Endothelial cell of umbilical vein (primary cell): ENCODE measurements around the gene MRGPRD. TPM values are rescaled to one million over a fixed set of nuclear protein-coding genes. Genes with fewer than 3 reads are reported as not detected.

Source experiments
- BruUV-seq: library from RNA; stranded (reverse); fragments of 400-500 nt; replicated peaks from 2 replicates; lab custom pipeline; 2021; lab: Mats Ljungman, UMichigan
- CTCF ChIA-PET: fragments of 300-600, 350-600 bp; sonication (Branson Sonifier 250); formaldehyde crosslinking; loops from one replicate; lab custom pipeline; 2021; ENCODE audit warnings: antibody characterized with exemption, inconsistent platforms; lab: Charles Lee
- POLR2A ChIA-PET: fragments of 300-600, 350-600 bp; sonication (Branson Sonifier 250); formaldehyde crosslinking; loops from one replicate; lab custom pipeline; 2021; ENCODE audit warnings: antibody characterized with exemption, inconsistent platforms; lab: Charles Lee
- DNase-seq: peaks from one replicate; pipeline ENCODE4 v3.0.0-alpha.2; 2011; ENCODE audit warnings: low read depth, low spot score
- FAIRE-seq: peaks from 2 replicates; lab custom pipeline; 2011; peaks lifted over from hg19 to GRCh38; lab: Jason Lieb, UNC
- H2AFZ ChIP-seq: 2 replicates; pipeline ENCODE4 v1.6.0; 2012; ENCODE audit warnings: low read depth, low read length, control low read depth, inconsistent platforms
- H3K27ac ChIP-seq: 2 replicates; pipeline ENCODE4 v1.5.1; 2011; ENCODE audit warnings: low read depth, mild to moderate bottlenecking, control low read depth, low read length, moderate library complexity; ENCODE audit not compliant: insufficient read depth
- H3K27me3 ChIP-seq, 2 experiments: 2 replicates each; pipeline versions ENCODE4 v1.6.0 to v1.6.1; 2011; ENCODE audit warnings: low read length in 2 of 2, mixed read lengths in 1 of 2; ENCODE audit not compliant: control insufficient read depth in 2 of 2, insufficient read depth in 2 of 2
- H3K36me3 ChIP-seq, 2 experiments: 2 replicates in 1 of 2; 3 replicates in 1 of 2; pipeline ENCODE4 v1.5.1; 2011; ENCODE audit warnings: low read length in 2 of 2, mild to moderate bottlenecking in 1 of 2, moderate library complexity in 1 of 2; ENCODE audit not compliant: control insufficient read depth in 2 of 2, insufficient read depth in 2 of 2; ENCODE audit errors: extremely low read depth in 1 of 2
- H3K4me1 ChIP-seq: 3 replicates; pipeline ENCODE4 v1.5.1; 2011; ENCODE audit warnings: mild to moderate bottlenecking, low read length; ENCODE audit not compliant: control insufficient read depth, insufficient read depth; ENCODE audit errors: extremely low read depth
- H3K4me2 ChIP-seq: 2 replicates; pipeline ENCODE4 v1.6.1; 2011; ENCODE audit warnings: low read length, control low read depth, mixed read lengths; ENCODE audit not compliant: insufficient read depth
- H3K4me3 ChIP-seq, 3 experiments: fragments of 200-600 bp in 1 of 3; sonication (generic), shearing (Covaris generic) in 1 of 3; replicated peaks in 1 of 3; 2 replicates each; pipeline ENCODE4 v1.5.1; 2011 to 2016; ENCODE audit warnings: control low read depth in 3 of 3, low read length in 3 of 3, mild to moderate bottlenecking in 2 of 3, inconsistent platforms in 1 of 3, low read depth in 1 of 3, moderate library complexity in 1 of 3; ENCODE audit not compliant: insufficient read depth in 1 of 3
- H3K79me2 ChIP-seq: 2 replicates; pipeline ENCODE4 v1.6.0; 2012; ENCODE audit warnings: low read length, inconsistent platforms; ENCODE audit not compliant: control insufficient read depth, insufficient read depth
- H3K9ac ChIP-seq: replicated peaks from 2 replicates; pipeline ENCODE3; 2011; ENCODE audit warnings: low read length, control low read depth; ENCODE audit not compliant: insufficient read depth; ENCODE audit errors: extremely low read depth
- H3K9me1 ChIP-seq: replicated peaks from 3 replicates; pipeline ENCODE4 v1.6.0; 2011; ENCODE audit warnings: mild to moderate bottlenecking, low read length; ENCODE audit not compliant: control insufficient read depth, insufficient read depth; ENCODE audit errors: extremely low read depth
- H3K9me3 ChIP-seq: replicated peaks from 2 replicates; pipeline ENCODE4 v1.5.1; 2012; ENCODE audit warnings: low read length, inconsistent platforms; ENCODE audit not compliant: control insufficient read depth, insufficient read depth
- H4K20me1 ChIP-seq: replicated peaks from 2 replicates; pipeline ENCODE3; 2011; ENCODE audit warnings: mild to moderate bottlenecking, low read length; ENCODE audit not compliant: control insufficient read depth, insufficient read depth; ENCODE audit errors: extremely low read depth
- CTCF ChIP-seq, 2 donors: IDR thresholded peaks; 1 replicate in 1 of 2; 2 replicates in 1 of 2; pipeline ENCODE4 v1.5.1; 2011; ENCODE audit warnings: low read length in 2 of 2, mild to moderate bottlenecking in 2 of 2, moderate library complexity in 2 of 2, control low read depth in 1 of 2, inconsistent platforms in 1 of 2, low read depth in 1 of 2; ENCODE audit not compliant: insufficient read depth in 1 of 2; ENCODE audit errors: extremely low read depth in 1 of 2
- EZH2 ChIP-seq: IDR thresholded peaks from 2 replicates; pipeline ENCODE4 v1.6.1; 2012; ENCODE audit warnings: borderline replicate concordance, low read depth, mild to moderate bottlenecking, moderate library complexity, low read length, inconsistent platforms; ENCODE audit not compliant: severe bottlenecking
- FOS ChIP-seq: IDR thresholded peaks from 2 replicates; pipeline ENCODE4 v1.6.1; 2011; ENCODE audit warnings: mild to moderate bottlenecking, low read length, moderate library complexity, borderline replicate concordance; ENCODE audit not compliant: insufficient read depth
- GATA2 ChIP-seq: IDR thresholded peaks from 2 replicates; pipeline ENCODE4 v1.7.0; 2011; ENCODE audit warnings: low read depth, mild to moderate bottlenecking, moderate library complexity, mixed read lengths, low read length; ENCODE audit not compliant: insufficient read length, insufficient read depth
- JUN ChIP-seq: IDR thresholded peaks from 2 replicates; pipeline ENCODE4 v1.6.1; 2011; ENCODE audit warnings: borderline replicate concordance, low read depth; ENCODE audit not compliant: insufficient read length, insufficient read depth
- MAX ChIP-seq: IDR thresholded peaks from 2 replicates; pipeline ENCODE4 v1.6.1; 2011; ENCODE audit not compliant: insufficient read depth, insufficient read length
- MYC ChIP-seq: IDR thresholded peaks from one replicate; pipeline ENCODE4 v1.6.1; 2011; ENCODE audit warnings: mild to moderate bottlenecking, low read depth, low read length
- POLR2A ChIP-seq: IDR thresholded peaks from 2 replicates; pipeline ENCODE4 v1.6.1; 2012; ENCODE audit warnings: low read depth, mild to moderate bottlenecking, control low read depth, low read length
- POLR2AphosphoS5 ChIP-seq: IDR thresholded peaks from 2 replicates; pipeline ENCODE4 v1.6.1; 2012; ENCODE audit warnings: low read depth, mild to moderate bottlenecking, control low read depth, low read length, moderate library complexity; ENCODE audit not compliant: insufficient read depth
- dilution Hi-C: fragments of 300-500 bp; cut with MboI; formaldehyde crosslinking; loops from one replicate; pipeline ENCODE4 v1.15.0; 2019; ENCODE audit warnings: low sequenced_read_pairs; ENCODE audit not compliant: extremely low pct_ligation_motif_present
- intact Hi-C: fragments of 100-400 bp; cut with micrococcal nuclease; formaldehyde crosslinking; loops from one replicate; pipeline ENCODE4 v1.10.0; 2022
- polyA plus RNA-seq, 4 experiments: library from polyadenylated mRNA; depleted of rRNA in 3 of 4; stranded (reverse) in 3 of 4; unstranded in 1 of 4; fragments of >200 nt; gene quantifications; 2 replicates each; pipeline versions ENCODE4 v1.2.1 to v1.2.3, GENCODE V29; 2011 to 2012; ENCODE audit warnings: missing spikeins in 1 of 4
- total RNA-seq: library from RNA; stranded (reverse); gene quantifications from 2 replicates; pipeline ENCODE4 v1.2.3, GENCODE V29; 2021

Gene MRGPRD
- total and polyA plus RNA-seq, 2 donors (not counting 3 experiments of a cell fraction or from before 2014, with no cell fraction given), result not detected

- dilution Hi-C loops (no loop called here), intact Hi-C loops (no loop called here)
- H3K4me2 ChIP-seq, result no peak overlapping the region
- POLR2A ChIA-PET, result no interaction called here
- CTCF ChIA-PET, result interaction anchor here (1.2 kb wide), 1 partner anchor 9 kb away, joined by 3 read pairs; no protein-coding TSS in a partner anchor
- BruUV-seq, result no TSS peak
- no peaks in the 10 kb centered on the region for H3K4me1 ChIP-seq
- no peak overlapping the region for H3K27ac ChIP-seq
- H3K4me3 ChIP-seq, result no peak overlapping the region
- no peak for DNase-seq
- TF ChIP-seq CTCF (IDR thresholded peaks at IDR 0.05; ENCODE audit: extremely low read depth in 1 of 2, insufficient read depth in 1 of 2, low read depth in 1 of 2, low read length in 2 of 2), result no peak
- TF ChIP-seq JUN, result no peak
- TF ChIP-seq FOS, result no peak
- TF ChIP-seq EZH2, result no peak
- no peak for TF ChIP-seq POLR2A
- no peak for TF ChIP-seq POLR2AphosphoS5
- TF ChIP-seq GATA2, result no peak
- TF ChIP-seq MAX, result no peak
- no peak for TF ChIP-seq MYC
- H2AFZ ChIP-seq, result no peak overlapping the region
- H4K20me1 ChIP-seq, result no peaks in the 10 kb centered on the region
- no peaks in the 10 kb centered on the region for H3K9me1 ChIP-seq
- no peaks in the 10 kb centered on the region for H3K9me3 ChIP-seq
- no peaks in the 10 kb centered on the region for H3K36me3 ChIP-seq
- no peak overlapping the region for H3K9ac ChIP-seq
- H3K79me2 ChIP-seq, result no peaks in the 10 kb centered on the region
- no peak for FAIRE-seq
- peaks cover 1 to 14% of the 10 kb centered on the region in 2 experiments for H3K27me3 ChIP-seq
Observed at GRCh38 chr11:68970921-68971636, 9.7 kb downstream of the MRGPRD start.
